ENCODE measurements around the gene MAB21L4. TPM values are rescaled to one million over a fixed set of nuclear protein-coding genes. Genes with fewer than 3 reads are reported as not detected.

The MAB21L4 gene
- total RNA-seq, 1 experiment from 2014 or later, result not detected

DNA sequence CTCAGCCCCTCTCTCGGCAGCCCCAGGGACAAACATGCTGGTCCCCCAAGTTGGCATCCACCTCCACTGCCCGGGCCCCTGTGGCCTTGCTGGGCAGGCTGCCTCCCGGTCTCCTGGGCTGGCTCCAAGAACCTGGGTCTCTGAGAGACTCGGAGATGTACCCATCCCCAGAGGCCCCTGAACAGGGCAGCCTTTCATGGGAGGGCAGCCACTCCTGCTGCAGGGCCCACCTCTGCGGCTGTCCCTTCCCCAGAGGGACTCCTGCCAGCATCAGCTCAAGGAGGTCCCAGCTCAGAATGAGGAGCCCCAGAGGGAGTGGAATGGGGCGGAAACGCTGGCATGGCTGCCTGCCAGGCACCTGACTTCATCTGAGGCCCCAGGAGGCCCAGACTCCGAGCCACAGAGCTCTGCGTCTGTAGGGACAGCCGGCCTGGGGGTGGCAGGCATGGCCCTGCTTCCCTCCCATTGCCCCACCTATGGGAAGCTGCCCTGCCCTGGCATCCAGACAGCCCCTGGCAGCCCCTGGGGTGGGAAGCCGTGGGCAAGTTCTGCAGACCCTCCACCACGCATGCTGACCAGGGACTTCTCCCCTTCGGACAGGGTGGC lies 9.3 kb upstream of the MAB21L4 start:
- intact Hi-C loops (cut with micrococcal nuclease), result no loop called here
- no TSS peak for BruUV-seq (replicated peaks)
- no peak for TF ChIP-seq TCF7L2 (IDR thresholded peaks at IDR 0.05; ENCODE audit: borderline replicate concordance, extremely low read depth, insufficient read depth, insufficient read length)
- no peak for TF ChIP-seq YY1 (IDR thresholded peaks at IDR 0.05; ENCODE audit: extremely low read depth, insufficient replicate concordance, low read depth, low read length)
- no peak for TF ChIP-seq JUND (IDR thresholded peaks at IDR 0.05)
- no peak for TF ChIP-seq EZH2 (IDR thresholded peaks at IDR 0.05)
- TF ChIP-seq POLR2AphosphoS5 (IDR thresholded peaks at IDR 0.05; ENCODE audit: low read depth, low read length), result no peak
- no peak for TF ChIP-seq ZFX (IDR thresholded peaks at IDR 0.05)
- TF ChIP-seq CBX3 (IDR thresholded peaks at IDR 0.05; ENCODE audit: low read depth), result no peak
- TF ChIP-seq POLR2A (IDR thresholded peaks at IDR 0.05; ENCODE audit: borderline replicate concordance, extremely low read depth, insufficient read depth, insufficient read length), result no peak
- TF ChIP-seq ELF1 (IDR thresholded peaks at IDR 0.05; ENCODE audit: borderline replicate concordance, low read depth), result no peak
- H3K36me3 ChIP-seq (ENCODE audit: control insufficient read depth in 1 of 2, insufficient read depth in 2 of 2, low read length in 2 of 2), result no peaks in the 10 kb centered on the region
- H3K9ac ChIP-seq (ENCODE audit: low read length), result no peak overlapping the region
- no peaks in the 10 kb centered on the region for H3K79me2 ChIP-seq (ENCODE audit: insufficient read depth, low read length)
- H3K9me3 ChIP-seq (ENCODE audit: control insufficient read depth in 1 of 2, insufficient read depth in 1 of 2, low read depth in 1 of 2, low read length in 2 of 2), result no peaks in the 10 kb centered on the region
- POLR2A ChIA-PET, result no interaction called here
- H3K4me3 ChIP-seq (replicated peaks in 1 of 2; ENCODE audit: low read depth in 1 of 2, low read length in 2 of 2), result no peak overlapping the region
- DNase-seq (ENCODE audit: low read depth, low spot score) (no peak), ATAC-seq (peak; percentile 28; the same call in 1 of the 2 replicates)
- no peaks in the 10 kb centered on the region for H3K9me2 ChIP-seq (ENCODE audit: insufficient read depth)
- H3K4me1 ChIP-seq (ENCODE audit: control insufficient read depth in 1 of 2, insufficient read depth in 2 of 2, low read length in 2 of 2), result no peaks in the 10 kb centered on the region
- RAD21 ChIA-PET (ENCODE audit: low non-redundant PET in 1 of 2, low total read pairs in 2 of 2, uncharacterized antibody in 2 of 2, unreplicated experiment in 2 of 2), result no interaction called here
- H4K20me1 ChIP-seq (ENCODE audit: insufficient read depth), result no peaks in the 10 kb centered on the region
- CTCF ChIA-PET, result interaction anchor here (1.3 kb wide), 1 partner anchor 9 kb away, joined by 3 read pairs; no protein-coding TSS in a partner anchor
- H3K4me2 ChIP-seq (ENCODE audit: low read length), result no peak overlapping the region
- peaks cover 12% of the 10 kb centered on the region; the same call in 1 of the 2 replicates for H3K27me3 ChIP-seq (ENCODE audit: insufficient read depth, low read length)
- H2AFZ ChIP-seq (ENCODE audit: low read depth, low read length, poor library complexity, severe bottlenecking), result no peak overlapping the region
- H3K27ac ChIP-seq (ENCODE audit: low read depth, low read length), result no peak overlapping the region
